Epithelial cell of prostate (primary cell): Measurements from ENCODE around the gene HCRTR1.
A peak's percentile ranks its signal among the peaks of the same experiment; 100 is the strongest.

Experiments
- DNase-seq: peaks from one replicate; pipeline ENCODE4 v3.0.0-alpha.2; 2011; ENCODE audit warnings: low read depth, low spot score
- H3K27ac ChIP-seq: fragments of 450-650 bp; 2 replicates; pipeline ENCODE4 v1.5.1; 2017; ENCODE audit warnings: mild to moderate bottlenecking

The HCRTR1 gene

GRCh38 chr1:31643976-31644559 lies 26.6 kb downstream of the HCRTR1 start:
- H3K27ac ChIP-seq: peak overlapping the region; percentile 95
- DNase-seq: no peak

DNA sequence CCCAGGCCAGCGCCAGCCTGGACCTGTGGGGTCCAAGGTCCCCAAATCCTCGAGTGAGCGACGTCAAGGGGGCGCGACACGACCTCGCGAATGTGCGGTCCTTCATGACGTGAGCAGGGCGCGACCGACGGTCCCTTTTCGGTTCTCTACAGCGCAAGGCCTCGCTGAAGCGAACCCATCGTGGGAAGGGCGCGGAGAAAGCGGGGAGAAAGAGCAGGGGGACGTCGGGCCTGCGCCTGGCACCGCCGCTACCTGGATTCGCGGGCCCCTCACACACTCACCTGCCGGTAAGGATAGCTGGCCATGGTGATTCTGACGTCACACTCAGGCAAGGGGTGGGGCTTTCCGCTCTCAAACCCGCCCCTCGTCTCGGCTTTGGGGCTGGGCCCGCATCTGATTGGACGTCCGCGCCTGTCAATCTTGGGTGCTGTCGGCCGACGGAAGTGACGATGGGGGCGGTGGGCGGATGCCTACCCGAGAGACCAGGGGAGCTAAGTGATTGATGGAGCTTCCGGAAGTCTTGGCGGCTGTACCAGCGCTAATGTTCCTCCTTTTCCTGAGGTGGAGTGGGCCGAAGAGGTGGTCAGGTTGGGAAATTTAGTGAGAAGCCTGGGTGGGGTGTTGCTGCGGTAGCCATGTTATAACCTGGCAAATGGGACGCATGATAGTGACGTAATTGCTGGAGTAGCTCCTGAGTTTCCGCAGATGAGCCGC lies 27.2 kb downstream of the HCRTR1 start, which contains the start of gene PEF1:
PEF1 (minus strand) TSS at position 317 of the 714 bp plus-strand sequence; CDS start at position 305, 12 bp downstream.
- H3K27ac ChIP-seq: peak within 1 kb of the TSS; percentile 95
- DNase-seq: peak; percentile 79

GRCh38 chr1:31645274-31645568 lies 27.7 kb downstream of the HCRTR1 start:
- peak overlapping the region; percentile 95 for H3K27ac ChIP-seq
- DNase-seq: no peak

DNA sequence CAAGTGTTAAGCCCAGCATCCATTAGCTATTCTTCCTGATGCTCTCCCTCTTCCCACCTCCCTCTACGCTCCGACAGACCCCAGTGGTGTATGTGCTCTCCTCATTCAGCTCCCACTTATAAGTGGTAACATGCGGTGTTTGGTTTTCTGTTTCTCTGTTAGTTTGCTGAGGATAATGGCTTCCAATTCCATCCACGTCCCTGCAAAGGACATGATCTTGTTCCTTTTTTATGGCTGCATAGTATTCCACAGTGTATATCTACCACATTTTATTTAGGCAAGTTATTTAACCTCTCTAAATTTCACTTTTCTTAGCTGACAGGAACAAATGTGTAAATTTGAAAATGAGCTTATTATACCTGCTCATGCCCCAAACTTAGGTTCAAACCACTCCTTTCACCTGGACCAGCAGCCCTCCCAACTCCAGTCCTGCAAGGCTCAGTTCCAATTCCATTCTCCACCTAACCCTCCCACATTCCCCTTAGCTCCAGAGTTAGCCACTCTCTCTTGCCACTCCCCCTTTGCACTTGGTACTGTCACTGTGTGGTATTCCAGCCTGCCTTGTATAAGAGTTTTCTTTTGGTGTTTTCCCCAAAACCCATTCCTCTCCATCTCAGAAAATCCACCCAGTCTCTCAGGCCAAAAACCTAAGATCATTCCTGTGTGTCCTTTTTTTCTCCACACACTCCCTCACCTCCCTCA lies 28.9 kb downstream of the HCRTR1 start:
- H3K27ac ChIP-seq: no peak overlapping the region

DNA sequence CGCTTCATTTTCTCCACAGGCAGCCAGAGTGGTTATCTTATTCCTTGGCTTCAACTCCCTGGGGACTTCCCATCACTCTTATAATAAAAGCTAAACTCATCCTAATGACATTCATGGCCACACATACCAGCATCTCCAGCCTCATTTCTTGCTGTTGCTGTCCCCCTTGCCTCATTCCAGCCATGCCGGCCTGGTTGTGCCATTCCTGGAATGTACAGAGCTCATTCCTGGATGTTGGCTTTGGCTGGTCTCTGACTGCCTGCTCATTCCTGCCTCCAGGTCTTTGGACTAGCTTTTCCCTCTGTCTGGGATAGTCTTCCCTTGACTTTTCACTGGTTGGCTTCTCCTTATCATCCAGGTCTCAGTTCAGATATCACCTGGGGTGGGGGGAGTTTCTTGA lies 29.6 kb downstream of the HCRTR1 start:
- no peak overlapping the region for H3K27ac ChIP-seq
- DNase-seq: no peak

More for the DNA sequence above, 28.9 kb downstream of the HCRTR1 start:
- no peak for DNase-seq

DNA sequence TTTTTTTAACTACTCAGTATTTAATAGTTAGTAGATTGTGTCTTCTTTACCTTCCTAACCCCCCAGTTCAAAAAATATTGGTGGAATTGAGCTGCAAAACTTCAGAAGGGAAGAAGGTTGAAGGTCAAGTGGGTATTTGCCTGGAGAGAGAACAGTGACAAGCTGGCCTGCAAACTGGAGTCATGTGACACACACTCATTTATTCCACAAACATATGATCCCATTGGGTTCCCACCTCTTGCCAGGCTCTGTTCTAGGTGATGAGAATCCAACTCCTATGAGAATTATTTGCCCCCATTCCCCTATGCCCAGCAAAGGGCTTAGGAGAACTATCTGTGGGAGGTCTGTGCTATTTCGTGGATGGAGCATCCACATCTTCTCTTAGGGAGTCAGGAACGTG lies 30.7 kb downstream of the HCRTR1 start:
- no peak overlapping the region for H3K27ac ChIP-seq
- no peak for DNase-seq

GRCh38 chr1:31648641-31649357 lies 31.3 kb downstream of the HCRTR1 start:
- no peak overlapping the region for H3K27ac ChIP-seq
- DNase-seq: no peak

- no peak for DNase-seq
- H3K27ac ChIP-seq: no peak overlapping the region
Measured at GRCh38 chr1:31650161-31651088, 32.9 kb downstream of the HCRTR1 start.

DNA sequence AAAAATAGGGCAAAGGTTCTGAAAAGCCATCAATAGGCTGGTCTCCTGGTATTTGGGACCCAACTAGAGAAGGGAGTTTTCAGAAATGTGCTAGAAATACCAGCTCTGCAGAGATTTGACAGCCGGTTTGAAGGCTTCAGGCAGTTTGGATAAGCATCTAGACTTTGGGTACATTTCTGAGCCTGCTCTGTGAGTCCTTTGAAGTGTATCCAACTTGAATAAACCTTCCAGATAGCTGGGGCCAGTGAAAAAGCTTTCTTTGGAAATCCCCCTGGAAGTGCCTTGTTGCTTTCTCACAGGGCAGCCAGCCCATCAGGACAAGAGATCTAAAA lies 33.6 kb downstream of the HCRTR1 start:
- H3K27ac ChIP-seq: no peak overlapping the region
- DNase-seq: no peak

- no peak for DNase-seq
- no peak overlapping the region for H3K27ac ChIP-seq
Measured at GRCh38 chr1:31651766-31652165, 34.3 kb downstream of the HCRTR1 start.

DNA sequence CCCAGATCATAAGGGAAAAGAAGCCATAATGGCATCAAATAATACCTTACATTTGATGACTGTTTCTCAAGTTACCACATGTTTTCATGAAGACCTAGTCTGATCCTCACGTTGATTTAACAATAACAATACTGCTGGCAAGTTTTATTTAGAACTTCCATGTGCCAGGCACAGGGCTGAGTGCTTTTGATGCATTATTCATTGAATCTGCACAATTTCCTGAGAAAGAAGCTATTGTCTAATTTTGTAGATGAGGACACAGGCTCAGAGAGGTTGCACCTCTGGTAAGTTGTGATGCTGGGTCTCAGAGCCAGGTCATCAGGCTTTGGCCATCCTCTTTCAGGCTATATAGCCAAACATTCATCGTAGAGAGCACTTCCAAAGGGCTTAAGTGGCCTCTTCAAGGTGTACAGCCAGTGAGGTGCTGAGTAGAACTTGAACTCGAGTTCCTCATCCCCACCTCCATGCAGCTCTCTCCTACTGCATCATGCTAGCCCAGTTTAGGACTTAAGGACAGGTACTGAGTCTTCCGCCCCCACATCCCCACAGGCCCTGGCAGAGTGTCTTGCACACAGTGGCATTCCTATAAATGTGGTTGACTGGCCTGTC lies 35.5 kb downstream of the HCRTR1 start:
- no peak for DNase-seq
- no peak overlapping the region for H3K27ac ChIP-seq

GRCh38 chr1:31653717-31654473 lies 36.4 kb downstream of the HCRTR1 start:
- DNase-seq: no peak

GRCh38 chr1:31654474-31654776 lies 36.9 kb downstream of the HCRTR1 start:
- H3K27ac ChIP-seq: no peak overlapping the region
- DNase-seq: no peak

More at GRCh38 chr1:31653717-31654473, 36.4 kb downstream of the HCRTR1 start:
- H3K27ac ChIP-seq: no peak overlapping the region

- DNase-seq: no peak
- no peak overlapping the region for H3K27ac ChIP-seq
Measured at GRCh38 chr1:31655104-31655503, 37.6 kb downstream of the HCRTR1 start.

DNA sequence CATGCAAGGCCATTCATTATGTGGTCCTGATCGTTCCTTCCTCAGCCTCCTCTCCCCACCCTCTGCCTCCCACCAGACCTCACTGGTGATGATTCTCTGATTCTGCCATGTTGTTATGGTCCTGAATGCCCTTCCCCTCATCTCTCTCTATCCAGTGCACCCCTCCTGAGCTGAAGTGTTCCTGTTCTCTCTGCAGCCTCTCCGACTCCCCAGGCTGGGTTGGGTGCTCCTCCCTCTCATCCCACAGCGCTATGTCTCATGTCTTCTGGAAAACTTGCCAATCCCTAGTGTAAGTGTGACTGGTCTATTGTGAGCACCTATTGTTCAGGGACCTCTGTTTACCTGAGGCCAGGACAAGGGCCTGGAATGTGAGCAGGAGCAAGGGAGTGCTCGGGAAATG lies 38.3 kb downstream of the HCRTR1 start:
- no peak for DNase-seq
- no peak overlapping the region for H3K27ac ChIP-seq

GRCh38 chr1:31657020-31657804 lies 39.7 kb downstream of the HCRTR1 start:
- no peak for DNase-seq
- no peak overlapping the region for H3K27ac ChIP-seq

- H3K27ac ChIP-seq: no peak overlapping the region
- DNase-seq: no peak
Measured at GRCh38 chr1:31657972-31658510, 40.6 kb downstream of the HCRTR1 start.

DNA sequence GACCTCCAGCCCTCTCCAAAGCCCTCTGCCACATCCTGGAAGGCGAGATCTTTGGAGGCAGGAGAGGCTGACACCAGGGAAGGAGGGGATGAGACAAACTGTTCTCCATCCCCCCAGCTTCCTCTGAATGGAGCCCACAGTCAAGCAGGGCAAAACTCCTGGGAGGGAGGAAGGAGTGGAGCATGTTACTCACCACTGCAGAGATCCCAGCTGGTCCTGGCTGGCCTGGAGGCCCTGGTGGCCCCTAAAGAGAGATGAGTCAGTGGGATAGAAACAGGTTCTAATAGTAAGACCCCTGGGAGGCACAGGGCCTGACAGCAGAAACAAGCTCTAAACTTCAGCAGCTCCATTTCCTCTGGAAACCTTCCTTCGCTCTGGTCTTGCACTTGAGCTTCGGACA lies 41.2 kb downstream of the HCRTR1 start:
- no peak overlapping the region for H3K27ac ChIP-seq
- DNase-seq: no peak
